ENCODE measurements around the gene DLGAP4. TPM values are rescaled to one million over a fixed set of nuclear protein-coding genes. Genes with fewer than 3 reads are reported as not detected.

Gene DLGAP4
- total and polyA plus RNA-seq, 2 of the 13 experiments (the other 11 are each of a cell fraction or from before 2014, with no cell fraction given) = 15.2 to 26.7 TPM

- TF ChIP-seq SALL1 (CRISPR knock-in tag; IDR thresholded peaks at IDR 0.05) (peak; percentile 59), IKZF5 (CRISPR knock-in tag; IDR thresholded peaks at IDR 0.05) (0 out of 2 replicates have a peak, but pooled peaks have one; percentile 34), PAX8 (CRISPR knock-in tag; IDR thresholded peaks at IDR 0.05; ENCODE audit: borderline replicate concordance) (no peak), PAWR (CRISPR knock-in tag; IDR thresholded peaks at IDR 0.05; ENCODE audit: borderline replicate concordance) (no peak), PREB (CRISPR knock-in tag; IDR thresholded peaks at IDR 0.05) (no peak), ZNF280D (CRISPR knock-in tag; IDR thresholded peaks at IDR 0.05) (no peak), ZNF691 (CRISPR knock-in tag; IDR thresholded peaks at IDR 0.05; ENCODE audit: borderline replicate concordance, low read depth) (peak; percentile 63; the same call in 1 of the 2 replicates), MEIS1 (CRISPR knock-in tag; IDR thresholded peaks at IDR 0.05; ENCODE audit: borderline replicate concordance) (no peak; the same call in 1 of the 2 replicates), FIP1L1 (IDR thresholded peaks at IDR 0.05; ENCODE audit: borderline replicate concordance, insufficient read depth, low read depth, low read length) (no peak), ZNF205 (CRISPR knock-in tag; IDR thresholded peaks at IDR 0.05) (no peak), DNMT1 (CRISPR knock-in tag; IDR thresholded peaks at IDR 0.05) (no peak), ZNF441 (CRISPR knock-in tag; IDR thresholded peaks at IDR 0.05; ENCODE audit: borderline replicate concordance) (peak; percentile 19; the same call in 1 of the 2 replicates), ZBTB25 (CRISPR knock-in tag; IDR thresholded peaks at IDR 0.05) (peak; percentile 76; the same call in 1 of the 2 replicates), KDM3A (CRISPR knock-in tag; IDR thresholded peaks at IDR 0.05; ENCODE audit: low read depth) (no peak), ZNF570 (CRISPR knock-in tag; IDR thresholded peaks at IDR 0.05; ENCODE audit: borderline replicate concordance) (no peak), CBX2 (IDR thresholded peaks at IDR 0.05; ENCODE audit: low read depth, low read length) (no peak), CBX2 (CRISPR knock-in tag; IDR thresholded peaks at IDR 0.05; ENCODE audit: low read depth) (no peak), ZEB1 (IDR thresholded peaks at IDR 0.05; ENCODE audit: insufficient replicate concordance, low read depth) (no peak), ISL2 (CRISPR knock-in tag; IDR thresholded peaks at IDR 0.05) (no peak), HNRNPH1 (optimal IDR thresholded peaks at IDR 0.05; ENCODE audit: low read depth, low read length) (no peak), ZNF713 (CRISPR knock-in tag; IDR thresholded peaks at IDR 0.05) (no peak), ZNF768 (CRISPR knock-in tag; IDR thresholded peaks at IDR 0.05) (peak; percentile 42; the same call in 1 of the 2 replicates)
Measured at GRCh38 chr20:36270744-36271638, 35.1 kb upstream of the DLGAP4 start (continued).

All from HepG2 (cell line).